HepG2 (cell line): ENCODE measurements around the gene ONECUT3. TPM values are rescaled to one million over a fixed set of nuclear protein-coding genes. Genes with fewer than 3 reads are reported as not detected.

Experiments
- ATAC-seq: fragments of 200-7000 bp; cut with Tn5 transposase; 3 replicates; pipeline ENCODE4 v1.9.1; 2020; ENCODE audit warnings: mild to moderate bottlenecking, moderate library complexity
- BruUV-seq: library from RNA; stranded (reverse); fragments of 400-500 nt; replicated peaks from 2 replicates; lab custom pipeline; 2021; lab: Mats Ljungman, UMichigan
- CTCF ChIA-PET: fragments of 300-600 bp; formaldehyde crosslinking; extraction: SDS; loops from one replicate; lab custom pipeline; 2021; ENCODE audit warnings: low total read pairs, inconsistent platforms, low intra/inter-chr PET ratio; lab: Yijun Ruan, JAX
- POLR2A ChIA-PET: fragments of 350-600 bp; sonication (Branson Sonifier 250); formaldehyde crosslinking; loops from one replicate; lab custom pipeline; 2020; ENCODE audit warnings: antibody characterized with exemption, inconsistent platforms; lab: Yijun Ruan, JAX
- DNase-seq: peaks from one replicate; pipeline ENCODE4 v3.0.0-alpha.2; 2015; ENCODE audit warnings: low spot score
- FAIRE-seq: peaks from 3 replicates; lab custom pipeline; 2011; peaks lifted over from hg19 to GRCh38; lab: Jason Lieb, UNC
- H2AFZ ChIP-seq: one replicate; pipeline ENCODE4 v1.6.1; 2011; ENCODE audit warnings: low read length, inconsistent platforms
- H3K27ac ChIP-seq: fragments of 300-600 bp; 3 replicates; pipeline ENCODE4 v1.8.0; 2011; ENCODE audit warnings: mixed run types, mild to moderate bottlenecking, mixed read lengths, low read length, inconsistent platforms; ENCODE audit not compliant: insufficient read depth; ENCODE audit errors: extremely low read length
- H3K27me3 ChIP-seq, 2 experiments: fragments of 200-600 bp in 1 of 2; 2 replicates in 1 of 2; 3 replicates in 1 of 2; pipeline versions ENCODE4 v1.6.0 to v1.8.0; 2011; ENCODE audit warnings: low read length in 2 of 2, mild to moderate bottlenecking in 2 of 2, moderate library complexity in 2 of 2, inconsistent platforms in 1 of 2; ENCODE audit not compliant: insufficient read depth in 2 of 2, control insufficient read depth in 1 of 2
- H3K36me3 ChIP-seq, 2 experiments: fragments of 200-600 bp in 1 of 2; replicated peaks in 1 of 2; 2 replicates in 1 of 2; 3 replicates in 1 of 2; pipeline versions ENCODE4 v1.5.1 to v1.8.0; 2011; ENCODE audit warnings: low read length in 2 of 2, inconsistent platforms in 1 of 2; ENCODE audit not compliant: insufficient read depth in 2 of 2, control insufficient read depth in 1 of 2
- H3K4me1 ChIP-seq: 2 replicates; pipeline ENCODE4 v1.5.1; 2012; ENCODE audit warnings: low read length, inconsistent platforms; ENCODE audit not compliant: insufficient read depth
- H3K4me2 ChIP-seq: 2 replicates; pipeline ENCODE4 v1.6.0; 2011; ENCODE audit warnings: low read depth, low read length, inconsistent platforms
- H3K4me3 ChIP-seq, 3 experiments: fragments of 200-600 bp in 1 of 3; sonication (generic), shearing (Covaris generic) in 1 of 3; replicated peaks in 1 of 3; 2 replicates each; pipeline ENCODE4 v1.5.1; 2011 to 2016; ENCODE audit warnings: low read length in 3 of 3, inconsistent platforms in 2 of 3, low read depth in 2 of 3, mild to moderate bottlenecking in 2 of 3, control low read depth in 1 of 3, mixed read lengths in 1 of 3; ENCODE audit not compliant: insufficient read depth in 1 of 3
- H3K79me2 ChIP-seq: one replicate; pipeline ENCODE4 v1.6.1; 2011; ENCODE audit warnings: low read length, inconsistent platforms; ENCODE audit not compliant: insufficient read depth
- H3K9ac ChIP-seq: 2 replicates; pipeline ENCODE4 v1.6.0; 2011; ENCODE audit warnings: mild to moderate bottlenecking, low read depth, low read length, inconsistent platforms; ENCODE audit not compliant: insufficient read depth
- H3K9me3 ChIP-seq: 2 replicates; pipeline ENCODE4 v1.5.1; 2012; ENCODE audit warnings: mild to moderate bottlenecking, low read length
- H4K20me1 ChIP-seq: 2 replicates; pipeline ENCODE4 v1.6.0; 2011; ENCODE audit warnings: inconsistent platforms, mild to moderate bottlenecking, low read length, moderate library complexity; ENCODE audit not compliant: insufficient read depth
- DBP ChIP-seq: sonication (generic); formaldehyde crosslinking; IDR thresholded peaks from 2 replicates; pipeline ENCODE4 v1.4.0; 2020; ENCODE audit warnings: missing genetic modification reagents; ENCODE audit errors: not compliant biosample characterization
- HNF1B ChIP-seq: sonication (generic); formaldehyde crosslinking; IDR thresholded peaks from 2 replicates; pipeline ENCODE4 v1.5.1; 2020; ENCODE audit warnings: mild to moderate bottlenecking, moderate library complexity, missing genetic modification reagents
- MNT ChIP-seq: fragments of 450-650 bp; IDR thresholded peaks from 2 replicates; pipeline ENCODE4 v1.6.1; 2016
- NPAS2 ChIP-seq: sonication (generic); formaldehyde crosslinking; IDR thresholded peaks from 2 replicates; pipeline ENCODE4 v1.8.0; 2022; ENCODE audit warnings: mild to moderate bottlenecking, missing genetic modification reagents, borderline replicate concordance
- POLR2AphosphoS5 ChIP-seq: IDR thresholded peaks from 2 replicates; pipeline ENCODE4 v1.6.1; 2012; ENCODE audit warnings: low read depth, low read length
- TEAD3 ChIP-seq: optimal IDR thresholded peaks from 2 replicates; pipeline ENCODE3; 2016; ENCODE audit warnings: borderline replicate concordance
- ZFP62 ChIP-seq: sonication (generic); formaldehyde crosslinking; IDR thresholded peaks from 2 replicates; pipeline ENCODE4 v1.4.0; 2020; ENCODE audit warnings: missing genetic modification reagents
- ZFP91 ChIP-seq: sonication (generic); formaldehyde crosslinking; IDR thresholded peaks from 2 replicates; pipeline ENCODE4 v1.9.0; 2022; ENCODE audit warnings: missing genetic modification reagents, mild to moderate bottlenecking, borderline replicate concordance
- ZNF562 ChIP-seq: sonication (generic); formaldehyde crosslinking; IDR thresholded peaks from 2 replicates; pipeline ENCODE4 v1.8.0; 2022; ENCODE audit warnings: missing genetic modification reagents, borderline replicate concordance
- ZNF570 ChIP-seq: sonication (generic); formaldehyde crosslinking; IDR thresholded peaks from 2 replicates; pipeline ENCODE4 v1.4.0; 2020; ENCODE audit warnings: mild to moderate bottlenecking, missing genetic modification reagents, borderline replicate concordance
- ZSCAN31 ChIP-seq: sonication (generic); formaldehyde crosslinking; IDR thresholded peaks from 2 replicates; pipeline ENCODE4 v1.5.0; 2020; ENCODE audit warnings: low read depth, mild to moderate bottlenecking, missing genetic modification reagents
- WGBS: methylation state at CpG from one replicate; pipeline ENCODE4 v1.1.6; 2017; ENCODE audit warnings: low lambda C conversion rate; 5-methylcytosine and 5-hydroxymethylcytosine counted together
- in situ Hi-C: cut with HindIII; loops from 2 replicates; pipeline ENCODE4 v1.10.0; 2017; ENCODE audit warnings: low pct_unique_long_range_greater_than_20kb; ENCODE audit not compliant: extremely low pct_ligation_motif_present
- intact Hi-C: fragments of 100-400 bp; cut with micrococcal nuclease; formaldehyde crosslinking; loops from one replicate; pipeline ENCODE4 v1.10.0; 2022; ENCODE audit not compliant: unreplicated experiment
- polyA plus RNA-seq, 8 experiments: library from polyadenylated mRNA; depleted of rRNA in 3 of 8; stranded (reverse) in 7 of 8; unstranded in 1 of 8; fragments of >200 nt; fragmentation: Illumina TruSeq in 4 of 8; extraction: Trizol in 4 of 8; gene quantifications; 2 replicates each; pipeline versions ENCODE4 v1.2.1 to v1.2.3, GENCODE V29; 2011 to 2016; ENCODE audit warnings: low read depth in 4 of 8, missing spikeins in 1 of 8, mixed read lengths in 1 of 8; ENCODE audit not compliant: insufficient read depth in 1 of 8
- total RNA-seq, 5 experiments: library from RNA; depleted of rRNA; stranded (reverse); fragments of >200 nt; fragmentation: Illumina TruSeq; extraction: Trizol; gene quantifications; 2 replicates each; pipeline ENCODE4 v1.2.3, GENCODE V29; 2016; ENCODE audit warnings: low read depth in 1 of 5

ONECUT3 gene
- total and polyA plus RNA-seq, 2 of the 13 experiments (the other 11 are each of a cell fraction or from before 2014, with no cell fraction given): under 0.01 TPM; not detected in 1

- intact Hi-C loops: no loop called here
Measured at GRCh38 chr19:1777149-1777548, 23.8 kb downstream of the ONECUT3 start.

DNA sequence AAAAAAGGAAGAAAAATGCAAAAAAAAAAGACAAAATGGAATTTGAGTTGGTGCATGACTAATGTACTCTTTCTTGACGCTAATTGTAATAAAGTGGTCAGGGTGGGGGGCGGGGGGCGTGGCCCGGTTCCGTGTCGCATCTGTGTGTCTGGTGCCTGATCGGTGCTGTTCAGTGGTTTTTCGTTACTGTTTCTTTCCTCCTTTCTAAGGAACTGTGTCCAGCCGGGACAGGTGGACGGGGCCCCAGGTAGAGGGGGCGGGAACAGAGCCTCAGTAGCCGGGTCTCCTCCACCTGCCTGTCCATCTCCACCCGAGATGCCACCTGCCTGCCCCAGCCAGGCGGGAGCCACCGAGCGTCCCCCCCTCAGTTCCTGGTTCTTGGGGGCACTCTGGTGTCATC is 26.3 kb downstream of the ONECUT3 start:
- WGBS: 6% methylated on average over 12 of the region's 16 CpGs
- no peak for TF ChIP-seq TEAD3
- TF ChIP-seq NPAS2 (CRISPR knock-in tag): no peak
- TF ChIP-seq ZFP91: no peak
- no peak for TF ChIP-seq ZNF562 (CRISPR knock-in tag)
- TF ChIP-seq ZNF570 (CRISPR knock-in tag): no peak
- TF ChIP-seq HNF1B (CRISPR knock-in tag): no peak
- TF ChIP-seq POLR2AphosphoS5: no peak
- TF ChIP-seq DBP (CRISPR knock-in tag): no peak
- TF ChIP-seq ZFP62 (CRISPR knock-in tag): no peak

More at GRCh38 chr19:1777149-1777548, 23.8 kb downstream of the ONECUT3 start:
- H3K4me1 ChIP-seq: peaks cover 8% of the 10 kb centered on the region
- no peak for TF ChIP-seq ZSCAN31 (CRISPR knock-in tag)
- peak; percentile 92 for TF ChIP-seq MNT
- WGBS: 26% methylated on average over 5 of the region's 10 CpGs
- H3K79me2 ChIP-seq: no peaks in the 10 kb centered on the region
- no TSS peak for BruUV-seq
- ATAC-seq: no peak
- H4K20me1 ChIP-seq: no peaks in the 10 kb centered on the region
- no peak for FAIRE-seq
- peaks cover 15 to 71% of the 10 kb centered on the region in 2 experiments for H3K27me3 ChIP-seq
- CTCF ChIA-PET: no interaction called here
- no peaks in the 10 kb centered on the region for H3K36me3 ChIP-seq
- peaks cover 5% of the 10 kb centered on the region; the same call in 1 of the 2 replicates for H3K9me3 ChIP-seq
- POLR2A ChIA-PET: no interaction called here
- no peak overlapping the region for H3K9ac ChIP-seq
- no peak overlapping the region for H2AFZ ChIP-seq
- no peak overlapping the region for H3K4me2 ChIP-seq
- H3K4me3 ChIP-seq: no peak overlapping the region
- no peak for DNase-seq
- in situ Hi-C loops: loop anchor here (5.0 kb wide), 1 partner anchor 45 kb away; no protein-coding TSS in a partner anchor
- H3K27ac ChIP-seq: no peak overlapping the region

More for the DNA sequence above, 26.3 kb downstream of the ONECUT3 start:
- FAIRE-seq (no peak), DNase-seq (no peak), ATAC-seq (no peak)
- in situ Hi-C loops (loop anchor here (5.0 kb wide), 1 partner anchor 43 kb away; no protein-coding TSS in a partner anchor), intact Hi-C loops (no loop called here)
- H2AFZ ChIP-seq: no peak overlapping the region
- H3K4me3 ChIP-seq: no peak overlapping the region
- H3K27me3 ChIP-seq: peaks cover 17 to 78% of the 10 kb centered on the region in 2 experiments
- H3K36me3 ChIP-seq: no peaks in the 10 kb centered on the region
- H3K9ac ChIP-seq: no peak overlapping the region
- peaks cover 5% of the 10 kb centered on the region; the same call in 1 of the 2 replicates for H3K9me3 ChIP-seq
- ChIA-PET CTCF (no interaction called here), POLR2A (no interaction called here)
- no TSS peak for BruUV-seq
- H3K27ac ChIP-seq: no peak overlapping the region
- H3K4me1 ChIP-seq: peaks cover 8% of the 10 kb centered on the region
- no peaks in the 10 kb centered on the region for H3K79me2 ChIP-seq
- no peak overlapping the region for H3K4me2 ChIP-seq
- H4K20me1 ChIP-seq: no peaks in the 10 kb centered on the region
